Adipose tissue (tissue), 3 donors: Measurements from ENCODE around the gene C19orf25. TPM values are rescaled to one million over a fixed set of nuclear protein-coding genes. Genes with fewer than 3 reads are reported as not detected.

Source experiments
- H3K27ac ChIP-seq: one replicate; pipeline ENCODE4 v1.5.1; 2013; ENCODE audit warnings: low read depth, low read length
- WGBS, 3 donors: extraction: QIAGEN DNeasy Blood & Tissue Kit; methylation state at CpG; one replicate each; pipeline ENCODE4 v1.1.7; 2013; 5-methylcytosine and 5-hydroxymethylcytosine counted together
- polyA plus RNA-seq, 3 donors: library from polyadenylated mRNA; stranded (reverse); fragments of 200-250 nt; gene quantifications; one replicate each; pipeline ENCODE4 v1.2.3, GENCODE V29; 2013
- donor health status: healthy with polysubstance abuse.
- donor health status: Bipolar disorder and iron deficiency.
- donor health status: healthy.

C19orf25 gene
- polyA plus RNA-seq, 3 donors, result 16.5 to 28.6 (median 24.3) TPM

DNA sequence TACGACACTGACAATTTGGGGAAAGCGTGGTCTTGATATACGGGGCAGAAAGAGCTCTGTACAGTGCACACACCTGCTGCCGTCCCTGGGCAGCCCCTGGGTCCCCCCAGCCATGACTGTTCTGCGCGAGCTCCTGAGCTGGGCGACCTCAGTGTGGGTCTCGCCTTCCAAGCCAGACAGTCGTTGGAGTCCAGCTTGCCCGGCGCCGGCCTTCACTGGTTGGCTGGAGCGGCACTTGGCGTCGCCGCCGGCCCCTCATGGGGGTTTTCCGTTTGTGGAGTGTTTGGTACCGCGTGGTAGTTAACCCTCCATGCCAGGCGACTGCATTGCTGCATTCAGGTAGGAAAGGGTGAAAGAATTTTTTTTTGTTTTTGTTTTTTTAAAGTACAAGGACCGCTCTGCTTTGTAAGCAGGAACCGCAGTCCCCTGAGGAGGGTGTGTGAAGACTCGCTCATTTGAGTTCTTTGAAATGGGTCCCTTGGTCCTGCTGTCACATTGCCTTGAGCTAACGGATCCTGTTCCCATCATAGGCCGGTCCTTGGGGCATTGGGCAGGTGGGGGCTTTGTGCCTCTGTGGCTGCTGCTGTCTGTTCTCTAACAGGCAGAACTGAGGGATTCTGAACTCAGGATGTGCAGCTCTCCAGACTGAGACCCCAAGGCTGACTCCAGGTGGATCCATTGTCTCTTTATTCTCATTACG lies 51.6 kb downstream of the C19orf25 start:
- 89 to 93% (median 91%) methylated on average over 27 of the region's 27 CpGs for WGBS, 3 donors
- no peak overlapping the region for H3K27ac ChIP-seq

DNA sequence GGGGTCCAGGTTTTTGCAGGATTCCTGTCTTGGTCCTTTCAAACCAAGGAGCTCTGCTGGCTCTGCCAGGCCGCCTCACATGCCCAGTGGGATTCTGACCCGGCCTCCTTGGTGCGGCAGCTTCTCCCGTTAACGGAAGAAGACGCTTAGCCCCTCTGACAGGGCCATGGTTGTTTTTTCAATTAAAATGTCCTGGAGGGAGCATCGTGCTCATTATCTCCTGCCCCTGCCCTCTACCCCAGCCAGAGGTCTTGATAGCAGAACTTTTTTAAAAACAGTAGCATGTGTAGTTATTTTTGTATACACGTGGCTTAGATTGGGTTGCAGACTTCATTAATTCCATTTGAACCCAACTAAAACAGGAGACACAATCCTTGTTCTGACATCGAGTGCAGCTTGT lies 52.3 kb downstream of the C19orf25 start:
- H3K27ac ChIP-seq, result no peak overlapping the region
- 82 to 88% (median 87%) methylated on average over 9 of the region's 9 CpGs for WGBS, 3 donors

DNA sequence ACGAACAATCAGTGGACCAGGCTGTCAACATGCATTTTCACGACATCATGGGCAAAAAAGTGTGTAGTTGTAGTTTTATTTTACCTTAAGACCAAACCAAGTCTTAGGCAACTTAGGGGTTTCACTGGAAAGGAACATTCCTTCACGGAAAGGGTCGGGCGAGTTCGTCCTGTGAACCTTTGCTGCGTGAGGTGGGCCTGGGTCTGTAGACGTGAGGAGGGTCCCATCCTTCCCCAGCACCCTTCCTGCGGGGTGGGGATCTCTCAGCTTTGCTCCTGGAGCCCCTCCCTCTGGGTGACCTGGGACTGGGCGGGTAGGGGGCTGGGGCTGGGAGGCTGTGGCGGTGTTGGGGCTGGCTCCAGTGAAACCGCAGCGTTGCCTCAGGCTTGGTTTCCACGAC lies 53.1 kb downstream of the C19orf25 start:
- no peak overlapping the region for H3K27ac ChIP-seq
- 88 to 93% (median 92%) methylated on average over 14 of the region's 14 CpGs for WGBS, 3 donors

DNA sequence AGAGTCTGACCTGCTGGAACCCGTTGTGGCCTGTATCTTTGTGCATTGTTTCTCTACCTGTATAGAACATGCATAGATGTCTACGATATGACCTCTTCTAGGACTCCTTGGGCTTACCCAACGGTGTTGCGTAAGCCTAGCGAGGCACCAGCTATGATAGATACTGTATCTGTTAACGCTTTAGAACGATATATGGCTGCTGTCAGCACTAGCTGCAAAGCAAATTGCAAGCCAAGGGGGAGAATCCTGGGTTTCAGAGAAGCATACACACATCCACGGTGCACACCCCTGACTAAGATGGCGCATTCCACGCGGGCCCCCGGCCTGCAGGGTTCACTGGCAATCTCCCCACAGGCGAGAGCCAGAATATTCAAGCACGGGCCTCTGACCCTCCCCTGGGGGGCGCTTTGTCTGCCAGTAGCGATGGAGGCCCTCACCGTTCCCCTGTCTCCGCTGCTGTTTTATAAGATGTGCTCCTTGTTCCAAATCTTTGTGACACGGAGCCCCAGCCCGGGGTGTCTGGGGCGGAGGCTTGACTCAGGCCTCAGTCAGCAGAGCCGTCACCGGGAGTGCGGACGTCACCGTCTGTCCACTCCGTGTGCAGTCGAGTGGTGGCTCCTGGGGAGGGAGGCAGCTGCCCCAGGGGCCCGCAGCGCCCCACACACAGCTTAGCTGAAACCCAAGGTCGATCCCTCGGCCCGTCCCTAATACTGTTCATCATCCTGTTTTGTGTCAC lies 53.7 kb downstream of the C19orf25 start:
- WGBS, 3 donors, result 78 to 87% (median 84%) methylated on average over 33 of the region's 33 CpGs
- H3K27ac ChIP-seq, result no peak overlapping the region

DNA sequence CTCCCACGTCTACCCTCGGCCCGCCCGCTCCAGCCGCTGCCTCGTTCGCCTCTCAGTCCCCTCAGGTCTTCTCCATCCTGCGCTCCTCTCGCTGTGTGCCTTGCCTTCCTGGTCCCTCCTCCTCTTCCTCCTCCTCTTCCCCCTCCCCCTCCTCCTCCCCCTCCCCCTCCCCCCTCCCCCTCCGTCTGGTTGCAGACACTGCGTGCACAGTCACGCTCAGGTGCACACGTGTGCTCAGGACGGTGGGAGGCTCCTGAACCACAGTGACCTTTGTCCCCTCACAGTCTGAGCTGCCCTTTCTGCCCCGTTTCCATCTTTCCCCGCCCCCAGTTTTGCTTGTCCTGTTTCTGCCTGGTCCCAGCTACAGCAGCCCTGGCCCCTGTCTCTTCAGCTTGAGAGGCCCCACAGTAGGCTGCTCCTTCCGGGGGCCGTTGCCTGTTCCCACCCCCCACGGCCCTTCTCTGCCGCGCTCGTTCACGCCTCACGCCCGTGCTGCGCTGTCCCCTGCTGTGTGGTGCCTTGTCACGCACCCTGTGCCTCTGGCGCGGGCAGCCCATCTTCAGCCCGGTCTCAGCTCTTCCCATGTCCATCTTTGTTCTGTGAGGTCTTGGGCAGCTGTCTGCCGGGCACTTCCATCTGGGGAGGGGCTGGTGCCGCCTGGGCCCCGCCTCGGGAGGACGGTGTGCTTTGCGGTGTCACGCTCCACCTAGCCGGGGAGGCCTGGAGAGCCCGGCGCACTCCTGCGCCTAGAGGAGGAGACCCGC lies 54.6 kb downstream of the C19orf25 start:
- no peak overlapping the region for H3K27ac ChIP-seq
- whole genome bisulfite sequencing, 3 donors, result 87 to 92% (median 91%) methylated on average over 34 to 38 of the region's 42 CpGs

DNA sequence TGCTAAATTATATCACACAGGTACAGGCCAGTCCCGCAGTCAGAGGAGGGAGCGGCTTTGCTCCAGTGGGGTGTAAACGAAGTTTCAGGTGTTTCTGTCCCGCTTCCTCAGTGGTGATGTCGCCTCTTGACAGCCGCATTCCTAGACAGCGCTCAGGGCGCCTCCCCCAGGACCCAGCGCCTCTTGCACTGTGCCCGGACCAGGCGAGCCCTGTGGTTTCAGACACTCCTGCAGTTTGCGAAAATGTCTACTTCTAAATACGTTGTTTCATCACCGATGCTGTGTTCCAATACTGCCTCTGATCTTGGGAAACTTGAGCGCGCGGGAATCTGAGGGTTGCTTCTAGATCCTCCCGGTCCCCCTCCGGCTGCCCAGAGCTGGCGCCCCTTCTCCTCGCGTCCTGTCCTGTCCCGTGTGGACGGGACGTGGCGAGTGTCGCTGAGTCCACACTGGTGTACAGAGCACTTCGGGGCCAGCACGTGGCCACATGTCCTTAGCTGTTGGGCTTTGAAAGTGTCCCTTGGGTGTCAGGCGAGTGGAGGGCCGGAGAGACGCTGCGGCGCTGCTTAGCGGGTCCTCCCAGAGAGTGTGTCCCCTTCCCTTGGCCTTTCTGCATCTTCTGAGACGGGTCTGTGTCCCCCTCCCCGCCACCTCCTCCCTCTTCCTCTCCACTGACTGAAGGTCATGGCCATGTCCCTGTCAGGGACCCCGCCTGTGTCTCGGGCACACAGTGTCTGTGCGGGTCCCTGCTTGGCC lies 55.4 kb downstream of the C19orf25 start:
- no peak overlapping the region for H3K27ac ChIP-seq
- WGBS, 3 donors, result 84 to 90% (median 84%) methylated on average over 38 to 40 of the region's 40 CpGs

Other genes starting within 250 kb of the C19orf25 start
- 1 to 10 TPM in 2 of 3 donors, under 1 TPM in 1; 0.20 to 4.3 (median 2.0) TPM for gene CBARP, start 241.2 kb downstream of the C19orf25 start, polyA plus RNA-seq
- 100 to 1,000 TPM; 217 to 303 (median 219) TPM for gene ATP5F1D, start 237.5 kb downstream of the C19orf25 start, polyA plus RNA-seq
- gene MIDN, start 230.6 kb downstream of the C19orf25 start, polyA plus RNA-seq, result 10 to 100 TPM; 22.8 to 95.5 (median 75.0) TPM
- gene CIRBP, start 209.9 kb downstream of the C19orf25 start, polyA plus RNA-seq, result 100 to 1,000 TPM; 346 to 568 (median 388) TPM
- gene FAM174C, start 203.7 kb downstream of the C19orf25 start, polyA plus RNA-seq, result 10 to 100 TPM; 44.9 to 75.8 (median 55.0) TPM
- gene EFNA2, start 193.3 kb downstream of the C19orf25 start, polyA plus RNA-seq, result not detected
- 100 to 1,000 TPM in 2 of 3 donors, 10 to 100 TPM in 1; 97.5 to 211 (median 110) TPM for gene NDUFS7, start 95.3 kb downstream of the C19orf25 start, polyA plus RNA-seq
- gene GAMT, start 77.7 kb downstream of the C19orf25 start, polyA plus RNA-seq, result 10 to 100 TPM; 15.4 to 52.7 (median 17.7) TPM
- 10 to 100 TPM; 38.4 to 79.9 (median 70.1) TPM for gene DAZAP1, start 71.6 kb downstream of the C19orf25 start, polyA plus RNA-seq
- 1,000 to 10,000 TPM; 2,434 to 3,362 (median 3,351) TPM for gene RPS15, start 40.8 kb downstream of the C19orf25 start, polyA plus RNA-seq
- gene APC2, start 29.1 kb downstream of the C19orf25 start, polyA plus RNA-seq, result under 1 TPM in 2 of 3 donors, not detected in 1; 0.06 TPM
- gene PCSK4, start 11.1 kb upstream of the C19orf25 start, polyA plus RNA-seq, result 1 to 10 TPM; 1.2 to 3.5 (median 2.4) TPM
- 10 to 100 TPM in 2 of 3 donors, 1 to 10 TPM in 1; 5.5 to 30.5 (median 12.5) TPM for gene REEP6, start 12.0 kb upstream of the C19orf25 start, polyA plus RNA-seq
- gene ADAMTSL5, start 33.8 kb upstream of the C19orf25 start, polyA plus RNA-seq, result under 1 TPM; 0.55 to 0.90 (median 0.89) TPM
- under 1 TPM in 1 of 3 donors, not detected in 2; 0.07 TPM for gene PLK5, start 44.9 kb upstream of the C19orf25 start, polyA plus RNA-seq
- 1 to 10 TPM; 5.3 to 7.7 (median 6.7) TPM for gene MEX3D, start 89.1 kb upstream of the C19orf25 start, polyA plus RNA-seq
- gene MBD3, start 113.7 kb upstream of the C19orf25 start, polyA plus RNA-seq, result 10 to 100 TPM; 29.2 to 87.3 (median 73.1) TPM
- gene UQCR11, start 126.2 kb upstream of the C19orf25 start, polyA plus RNA-seq, result 100 to 1,000 TPM in 2 of 3 donors, 10 to 100 TPM in 1; 64.5 to 179 (median 163) TPM
- gene TCF3, start 173.4 kb upstream of the C19orf25 start, polyA plus RNA-seq, result 10 to 100 TPM; 23.3 to 28.8 (median 26.2) TPM